Activated CD8-positive, alpha-beta memory T cell treated with anti-CD3 and anti-CD28 coated beads, Interleukin-2, amount 10 ng/mL, durations not matched to agents 7 days and 5 days (primary cell): Measurements from ENCODE around the gene EXOC4. TPM values are rescaled to one million over a fixed set of nuclear protein-coding genes. Genes with fewer than 3 reads are reported as not detected.

Experiments
- ATAC-seq: fragments of 150-1000 bp; cut with Tn5 transposase; one replicate; pipeline ENCODE4 v1.10.0; 2021; ENCODE audit warnings: moderate library complexity
- CTCF ChIA-PET: fragments of 350-600 bp; sonication (Branson Sonifier 250); formaldehyde crosslinking; loops from one replicate; lab custom pipeline; 2021; ENCODE audit warnings: antibody characterized with exemption; lab: Charles Lee
- DNase-seq: peaks from one replicate; pipeline ENCODE4 v3.0.0-alpha.2; 2020
- H3K27ac Mint-ChIP-seq: one replicate; pipeline ENCODE4 v1.8.0; 2021; ENCODE audit warnings: mild to moderate bottlenecking, mixed read lengths
- H3K27me3 Mint-ChIP-seq: one replicate; pipeline ENCODE4 v1.8.0; 2021; ENCODE audit warnings: mixed read lengths
- H3K36me3 Mint-ChIP-seq: one replicate; pipeline ENCODE4 v1.8.0; 2021; ENCODE audit warnings: mild to moderate bottlenecking, mixed read lengths
- H3K4me1 Mint-ChIP-seq: one replicate; pipeline ENCODE4 v1.8.0; 2021; ENCODE audit warnings: mixed read lengths
- H3K4me3 Mint-ChIP-seq: one replicate; pipeline ENCODE4 v1.8.0; 2021; ENCODE audit warnings: mild to moderate bottlenecking, moderate library complexity, mixed read lengths
- H3K9me3 Mint-ChIP-seq: one replicate; pipeline ENCODE4 v1.8.0; 2022; ENCODE audit warnings: low read depth, mixed read lengths
- total RNA-seq, 2 experiments: library from RNA; stranded (reverse); gene quantifications; one replicate each; pipeline ENCODE4 v1.2.3, GENCODE V29; 2021

Gene EXOC4
- total RNA-seq, 2 experiments from 2014 or later = 68.6 to 88.3 TPM

DNA sequence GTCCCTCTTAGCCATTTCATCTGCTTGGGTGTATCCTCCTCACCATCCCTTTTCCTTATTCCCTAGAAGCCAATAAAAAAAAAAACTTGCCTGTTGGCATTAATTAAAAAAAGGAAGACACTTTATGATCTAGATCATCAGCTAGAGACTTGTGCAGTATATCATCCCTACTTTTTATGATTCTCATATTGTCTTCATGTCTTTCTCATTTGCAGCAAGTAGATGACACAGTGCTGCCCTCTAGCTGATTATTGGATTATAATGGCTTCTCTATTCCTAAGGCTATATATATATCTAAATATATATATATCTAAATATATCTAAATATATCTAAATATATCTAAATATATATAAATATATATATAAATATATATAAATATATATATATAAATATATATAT, 601.9 kb downstream of the EXOC4 start:
- H3K4me1 Mint-ChIP-seq = peaks cover 1% of the 10 kb centered on the region
- DNase-seq = no peak

DNA sequence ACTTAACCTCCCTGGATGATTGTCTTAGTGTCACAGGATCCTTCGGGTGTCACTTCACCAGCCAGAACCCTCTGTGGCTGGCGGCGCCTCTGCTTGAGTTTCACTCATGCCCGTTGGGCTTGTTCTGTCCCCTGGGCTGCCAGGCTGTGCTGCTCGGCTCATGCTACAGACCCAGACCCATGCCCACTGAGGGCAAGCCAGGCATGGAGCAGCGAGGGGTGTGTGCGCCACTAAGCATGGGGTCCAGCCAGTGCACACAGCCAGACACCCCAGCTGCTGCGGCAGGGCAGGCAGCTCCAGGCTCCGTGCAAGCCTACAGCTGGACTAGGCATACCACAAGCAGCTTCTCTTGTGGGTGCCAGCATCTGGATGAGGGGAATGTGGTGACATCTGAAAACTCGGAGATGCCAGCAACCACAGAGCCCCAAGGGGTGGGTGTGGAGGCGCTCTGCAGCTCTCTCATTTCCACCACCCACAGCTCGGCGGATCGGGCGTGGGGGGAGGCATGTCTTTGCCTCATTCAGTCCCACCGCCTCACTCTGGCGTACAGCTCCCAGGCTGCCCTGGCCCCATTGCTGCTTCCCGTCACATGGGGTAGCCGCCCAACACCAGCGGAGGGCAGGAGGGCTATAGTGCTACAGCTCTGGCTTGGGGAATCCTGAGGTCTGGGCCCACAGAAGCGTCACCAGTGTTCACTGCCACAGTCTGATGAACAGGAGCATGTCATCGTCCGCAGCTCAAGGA, 604.7 kb downstream of the EXOC4 start:
- no peak for DNase-seq
- ATAC-seq = no peak
- no peaks in the 10 kb centered on the region for H3K9me3 Mint-ChIP-seq
- CTCF ChIA-PET = no interaction called here
- no peaks in the 10 kb centered on the region for H3K36me3 Mint-ChIP-seq
- no peak overlapping the region for H3K27ac Mint-ChIP-seq
- H3K4me1 Mint-ChIP-seq = peaks cover 1% of the 10 kb centered on the region
- H3K4me3 Mint-ChIP-seq = no peak overlapping the region
- no peaks in the 10 kb centered on the region for H3K27me3 Mint-ChIP-seq

More for the DNA sequence above, 601.9 kb downstream of the EXOC4 start:
- Mint-ChIP-seq H3K4me3 (no peak overlapping the region), H3K27me3 (no peaks in the 10 kb centered on the region), H3K36me3 (no peaks in the 10 kb centered on the region), H3K9me3 (no peaks in the 10 kb centered on the region), H3K27ac (no peak overlapping the region)
- CTCF ChIA-PET = interaction anchor here (0.7 to 1.5 kb wide), 5 partner anchors 11 to 286 kb away, joined by 3 to 4 read pairs (median 3); no protein-coding TSS in a partner anchor
- no peak for ATAC-seq

DNA sequence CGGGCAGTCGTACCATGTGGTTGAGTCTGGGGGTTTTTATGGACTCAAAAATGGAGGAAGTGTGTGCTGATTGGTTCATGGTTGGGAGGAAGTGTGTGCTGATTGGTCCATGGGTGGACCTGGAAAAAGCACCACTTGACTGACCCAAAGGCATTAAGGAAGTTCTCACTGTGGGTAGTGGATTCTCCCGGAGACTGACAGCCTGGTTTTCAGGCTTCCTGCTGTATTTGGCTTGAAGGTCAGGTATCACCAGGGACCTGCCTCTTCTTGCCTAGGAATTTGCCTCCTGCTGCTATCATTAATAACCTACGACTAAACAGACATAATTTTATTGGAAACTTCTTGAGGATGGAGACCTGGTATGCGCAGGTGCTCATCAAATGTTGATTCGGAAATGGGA, 605.4 kb downstream of the EXOC4 start:
- H3K4me3 Mint-ChIP-seq = no peak overlapping the region
- H3K4me1 Mint-ChIP-seq = peaks cover 1% of the 10 kb centered on the region
- ATAC-seq (no peak), DNase-seq (no peak)
- no peaks in the 10 kb centered on the region for H3K27me3 Mint-ChIP-seq
- H3K9me3 Mint-ChIP-seq = no peaks in the 10 kb centered on the region
- H3K27ac Mint-ChIP-seq = no peak overlapping the region
- no peaks in the 10 kb centered on the region for H3K36me3 Mint-ChIP-seq
- CTCF ChIA-PET = interaction anchor here (1.4 kb wide), 1 partner anchor 15 kb away, joined by 3 read pairs; no protein-coding TSS in a partner anchor

DNA sequence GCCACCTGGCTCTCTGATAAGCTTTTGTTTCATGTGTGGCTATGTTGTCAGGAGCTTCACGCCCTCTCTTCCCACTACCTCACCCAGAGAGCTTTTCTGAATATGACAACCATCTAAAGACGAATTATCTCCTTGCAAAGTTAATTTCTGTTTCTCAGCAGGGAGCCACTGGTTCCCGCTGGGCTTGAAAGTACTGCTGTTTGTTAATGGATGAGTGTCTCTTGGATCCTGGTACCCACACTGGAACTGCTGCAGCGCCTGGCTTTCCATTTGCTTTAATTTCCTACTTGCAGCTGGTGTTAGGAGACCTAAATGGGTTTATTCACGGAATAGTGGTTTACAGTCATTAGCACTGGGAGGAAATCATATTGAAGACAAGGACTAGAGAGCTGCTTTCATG, 606.4 kb downstream of the EXOC4 start:
- H3K36me3 Mint-ChIP-seq = no peaks in the 10 kb centered on the region
- H3K4me3 Mint-ChIP-seq = no peak overlapping the region
- H3K4me1 Mint-ChIP-seq = no peaks in the 10 kb centered on the region
- no peak overlapping the region for H3K27ac Mint-ChIP-seq
- CTCF ChIA-PET = interaction anchor here (1.4 kb wide), 1 partner anchor 14 kb away, joined by 3 read pairs; no protein-coding TSS in a partner anchor
- DNase-seq = no peak
- H3K9me3 Mint-ChIP-seq = no peaks in the 10 kb centered on the region
- ATAC-seq = no peak
- H3K27me3 Mint-ChIP-seq = no peaks in the 10 kb centered on the region

DNA sequence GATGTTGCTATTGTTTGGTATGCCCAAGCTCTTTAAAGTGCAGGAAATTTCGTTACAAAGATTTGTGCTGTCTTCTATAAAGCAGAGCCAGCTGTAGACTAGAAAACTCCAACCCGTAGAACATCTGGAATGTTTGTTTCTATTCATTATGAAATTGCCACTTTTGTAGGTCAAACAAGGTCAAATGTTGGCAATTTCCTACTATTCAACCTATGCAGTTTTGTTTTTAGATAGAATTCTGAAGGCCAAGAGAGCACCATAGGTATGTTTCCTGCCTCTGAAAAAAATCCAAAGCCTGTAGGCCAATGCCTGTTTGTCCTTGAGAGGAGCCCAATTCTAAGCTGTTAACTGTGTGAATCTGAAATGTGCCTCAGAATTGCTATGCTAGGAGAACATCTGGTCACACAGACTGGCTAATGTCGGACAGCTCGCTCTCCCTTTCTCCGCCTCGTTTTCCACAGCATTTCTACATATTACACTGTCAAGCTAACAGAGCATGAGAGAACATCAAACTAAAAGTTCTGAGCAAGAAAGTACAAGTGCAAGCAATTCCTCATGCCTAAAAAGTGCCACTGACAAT, 607.1 kb downstream of the EXOC4 start:
- no peaks in the 10 kb centered on the region for H3K9me3 Mint-ChIP-seq
- no peaks in the 10 kb centered on the region for H3K36me3 Mint-ChIP-seq
- no peak overlapping the region for H3K27ac Mint-ChIP-seq
- H3K4me3 Mint-ChIP-seq = no peak overlapping the region
- no peak for DNase-seq
- CTCF ChIA-PET = interaction anchor here (1.4 kb wide), 1 partner anchor 14 kb away, joined by 3 read pairs; no protein-coding TSS in a partner anchor
- ATAC-seq = no peak
- no peaks in the 10 kb centered on the region for H3K27me3 Mint-ChIP-seq
- no peaks in the 10 kb centered on the region for H3K4me1 Mint-ChIP-seq

DNA sequence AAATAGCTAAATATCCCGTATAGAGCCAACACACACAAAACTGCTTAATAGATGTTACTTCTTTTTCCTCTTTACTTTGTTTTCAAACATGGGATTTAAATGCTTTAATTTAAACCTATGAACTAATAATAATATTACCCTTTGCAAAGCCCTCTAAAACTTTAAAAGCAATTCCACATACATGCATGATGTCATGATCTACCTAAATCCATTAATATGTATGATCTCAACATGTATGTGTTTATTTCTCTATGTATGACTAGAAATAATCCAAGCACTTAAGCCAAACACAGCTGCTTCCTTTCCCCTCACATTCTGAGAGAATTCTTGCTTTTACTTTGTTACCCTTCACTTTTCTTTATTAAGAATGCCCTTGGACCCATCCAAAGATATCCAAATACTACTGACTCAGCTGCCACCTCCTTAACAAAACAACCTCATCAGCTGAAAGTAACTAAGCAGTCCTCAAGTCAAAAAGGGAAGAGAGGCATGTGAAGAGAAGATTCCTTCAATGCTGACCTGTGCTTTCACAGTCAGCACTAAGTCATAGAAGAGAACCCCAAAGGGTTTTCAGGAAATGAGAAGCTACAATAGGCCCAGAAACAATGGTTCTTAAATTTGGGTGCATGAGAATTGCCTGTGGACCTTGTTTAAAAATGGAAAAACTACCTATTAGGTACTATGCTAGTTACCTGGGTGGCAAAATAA, 607.9 kb downstream of the EXOC4 start:
- no peak for ATAC-seq
- no peaks in the 10 kb centered on the region for H3K27me3 Mint-ChIP-seq
- H3K27ac Mint-ChIP-seq = no peak overlapping the region
- CTCF ChIA-PET = no interaction called here
- no peak for DNase-seq
- H3K36me3 Mint-ChIP-seq = no peaks in the 10 kb centered on the region
- no peaks in the 10 kb centered on the region for H3K9me3 Mint-ChIP-seq
- H3K4me3 Mint-ChIP-seq = no peak overlapping the region
- H3K4me1 Mint-ChIP-seq = no peaks in the 10 kb centered on the region

DNA sequence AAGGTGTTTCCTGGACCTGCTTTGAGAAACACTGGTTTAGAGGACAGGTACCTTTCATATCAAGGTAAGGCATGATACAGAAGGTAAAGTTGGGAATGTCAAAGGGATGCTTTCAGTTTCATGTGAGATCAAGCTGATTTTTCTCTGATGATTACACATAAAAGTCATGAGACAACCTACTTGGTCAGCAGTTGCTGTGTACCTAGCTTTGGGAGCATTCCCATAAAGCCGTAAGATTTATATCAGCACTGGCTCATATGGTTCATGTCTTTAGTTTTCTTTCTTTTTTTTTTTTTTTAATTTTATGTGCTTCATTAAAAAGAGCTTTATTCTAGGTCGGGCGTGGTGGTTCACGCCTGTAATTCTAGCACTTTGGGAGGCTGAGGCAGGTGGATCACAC, 609.0 kb downstream of the EXOC4 start:
- DNase-seq (no peak), ATAC-seq (no peak)
- CTCF ChIA-PET = no interaction called here
- no peaks in the 10 kb centered on the region for H3K4me1 Mint-ChIP-seq
- no peak overlapping the region for H3K27ac Mint-ChIP-seq
- H3K9me3 Mint-ChIP-seq = no peaks in the 10 kb centered on the region
- H3K4me3 Mint-ChIP-seq = no peak overlapping the region
- H3K27me3 Mint-ChIP-seq = no peaks in the 10 kb centered on the region
- H3K36me3 Mint-ChIP-seq = no peaks in the 10 kb centered on the region

DNA sequence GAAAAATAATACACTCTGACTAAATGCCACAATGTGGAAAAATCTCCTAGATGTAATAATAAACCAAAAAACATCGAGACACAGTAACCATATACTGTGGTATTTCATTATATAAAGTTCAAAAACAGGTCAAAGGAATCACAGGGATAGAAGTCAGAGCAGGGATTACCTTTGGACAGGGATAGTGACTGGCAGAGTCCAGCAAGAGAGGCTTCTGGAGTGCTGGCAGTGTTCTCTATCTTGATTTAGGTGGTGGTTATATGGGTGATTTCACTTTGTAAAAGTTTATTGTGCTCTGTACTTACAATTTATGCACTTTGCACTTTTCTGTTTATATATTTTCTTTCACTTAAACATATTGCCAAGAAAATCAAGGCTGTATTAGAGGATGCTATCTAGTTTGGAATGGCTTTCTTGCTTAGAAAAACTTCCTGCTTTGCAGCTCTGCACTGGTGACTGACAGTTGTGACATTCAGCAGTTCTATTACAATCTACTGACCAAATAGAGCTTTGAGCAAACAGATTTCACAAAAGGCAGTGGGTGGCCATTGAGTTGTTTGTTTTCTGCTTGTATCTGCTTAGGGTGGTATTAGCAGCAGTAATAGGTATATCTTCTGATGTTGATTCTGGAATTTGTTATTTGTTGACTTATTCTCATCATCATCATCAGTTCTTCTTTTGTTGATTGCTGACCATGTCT, 610.6 kb downstream of the EXOC4 start:
- Mint-ChIP-seq H3K9me3 (no peaks in the 10 kb centered on the region), H3K36me3 (no peaks in the 10 kb centered on the region), H3K4me3 (no peak overlapping the region), H3K27me3 (no peaks in the 10 kb centered on the region), H3K4me1 (no peaks in the 10 kb centered on the region), H3K27ac (no peak overlapping the region)
- DNase-seq (no peak), ATAC-seq (no peak)
- CTCF ChIA-PET = interaction anchor here (1.0 kb wide), 1 partner anchor 11 kb away, joined by 3 read pairs; no protein-coding TSS in a partner anchor

DNA sequence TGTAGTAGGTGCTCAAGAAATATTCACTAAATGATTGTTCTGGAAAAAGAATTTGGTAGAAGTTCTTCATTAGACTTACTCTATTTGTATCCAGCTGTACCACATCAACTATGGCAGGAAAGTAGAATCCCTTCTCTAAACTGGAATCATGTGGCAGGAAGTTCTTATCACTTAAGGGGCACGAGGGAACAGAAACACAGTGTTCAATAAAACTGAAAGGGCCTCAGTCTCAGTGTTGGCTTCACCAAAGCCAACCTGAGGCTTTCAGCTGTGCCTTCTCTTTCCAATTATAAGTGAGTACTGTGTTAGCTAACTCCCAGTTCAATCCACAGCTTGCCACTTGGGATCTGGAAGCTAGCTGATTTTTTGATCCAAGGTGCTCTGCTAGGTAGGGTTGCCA, 616.7 kb downstream of the EXOC4 start:
- Mint-ChIP-seq H3K4me3 (no peak overlapping the region), H3K9me3 (no peaks in the 10 kb centered on the region), H3K27ac (no peak overlapping the region), H3K27me3 (no peaks in the 10 kb centered on the region), H3K4me1 (peaks cover 16% of the 10 kb centered on the region), H3K36me3 (no peaks in the 10 kb centered on the region)
- CTCF ChIA-PET = no interaction called here
- ATAC-seq (no peak), DNase-seq (no peak)

DNA sequence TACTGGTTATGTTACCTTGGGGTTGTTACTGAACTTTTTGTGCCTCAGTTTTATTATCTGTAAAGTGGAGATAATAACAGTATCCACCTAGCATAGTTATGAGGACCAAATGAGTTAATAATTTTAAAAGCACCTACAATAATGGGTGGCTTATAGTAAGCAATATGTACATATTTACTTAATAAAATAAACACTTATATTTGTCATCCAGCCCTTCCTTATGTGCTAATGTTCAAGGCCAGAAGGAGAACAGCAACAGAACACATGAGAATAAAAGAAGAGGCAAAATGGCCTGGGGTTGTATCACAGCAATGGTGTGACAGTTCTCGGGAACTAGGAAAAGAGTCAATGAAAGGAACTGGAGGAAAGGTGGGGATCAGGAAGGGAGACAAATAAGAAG, 618.9 kb downstream of the EXOC4 start:
- H3K4me3 Mint-ChIP-seq = no peak overlapping the region
- no peak for DNase-seq
- no peak for ATAC-seq
- no peaks in the 10 kb centered on the region for H3K36me3 Mint-ChIP-seq
- no peaks in the 10 kb centered on the region for H3K27me3 Mint-ChIP-seq
- H3K27ac Mint-ChIP-seq = no peak overlapping the region
- H3K9me3 Mint-ChIP-seq = no peaks in the 10 kb centered on the region
- CTCF ChIA-PET = no interaction called here
- H3K4me1 Mint-ChIP-seq = peaks cover 20% of the 10 kb centered on the region

DNA sequence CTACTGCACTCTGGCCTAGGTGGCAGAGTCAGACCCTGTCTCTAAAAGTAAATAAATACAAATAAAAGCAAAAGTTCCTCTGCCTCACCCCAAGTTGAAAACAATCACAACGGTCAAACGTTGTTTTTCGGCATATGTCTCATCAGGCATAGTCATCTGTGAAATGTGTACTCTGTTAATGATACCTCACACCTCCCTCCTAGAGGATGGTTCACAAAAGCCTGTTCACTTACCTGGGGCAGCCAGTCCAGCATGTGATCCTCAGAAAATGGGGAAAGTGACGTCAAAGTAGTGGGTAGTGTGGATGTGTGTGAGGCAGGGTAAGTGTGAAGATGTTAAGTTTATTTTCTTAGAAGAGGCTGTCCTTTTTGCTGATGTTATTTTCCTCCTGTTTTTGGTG, 620.3 kb downstream of the EXOC4 start:
- H3K4me1 Mint-ChIP-seq = peaks cover 20% of the 10 kb centered on the region
- no peaks in the 10 kb centered on the region for H3K27me3 Mint-ChIP-seq
- DNase-seq = no peak
- H3K27ac Mint-ChIP-seq = no peak overlapping the region
- H3K9me3 Mint-ChIP-seq = no peaks in the 10 kb centered on the region
- no peak overlapping the region for H3K4me3 Mint-ChIP-seq
- CTCF ChIA-PET = interaction anchor here (1.2 kb wide), 1 partner anchor 14 kb away, joined by 3 read pairs; no protein-coding TSS in a partner anchor
- no peak for ATAC-seq
- no peaks in the 10 kb centered on the region for H3K36me3 Mint-ChIP-seq

DNA sequence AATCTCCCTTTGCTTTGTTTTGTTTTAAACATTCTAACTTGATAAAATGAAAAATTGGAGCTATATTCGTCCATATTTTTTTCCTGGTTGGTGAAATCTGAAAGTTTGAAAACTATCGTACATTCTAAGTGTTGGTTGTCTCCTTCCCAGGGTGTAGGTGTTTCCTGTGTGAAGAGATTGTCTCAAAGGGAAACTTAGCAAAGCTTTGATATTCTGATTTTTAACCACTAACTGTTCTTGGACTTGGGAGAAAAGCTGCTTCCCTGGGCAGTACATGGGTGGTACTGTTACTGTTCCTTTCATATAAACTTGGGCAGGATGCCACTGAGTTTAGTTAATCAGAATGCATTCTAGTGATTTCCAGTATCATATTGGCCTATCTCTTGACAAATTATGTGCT, 620.8 kb downstream of the EXOC4 start:
- no peak overlapping the region for H3K4me3 Mint-ChIP-seq

DNA sequence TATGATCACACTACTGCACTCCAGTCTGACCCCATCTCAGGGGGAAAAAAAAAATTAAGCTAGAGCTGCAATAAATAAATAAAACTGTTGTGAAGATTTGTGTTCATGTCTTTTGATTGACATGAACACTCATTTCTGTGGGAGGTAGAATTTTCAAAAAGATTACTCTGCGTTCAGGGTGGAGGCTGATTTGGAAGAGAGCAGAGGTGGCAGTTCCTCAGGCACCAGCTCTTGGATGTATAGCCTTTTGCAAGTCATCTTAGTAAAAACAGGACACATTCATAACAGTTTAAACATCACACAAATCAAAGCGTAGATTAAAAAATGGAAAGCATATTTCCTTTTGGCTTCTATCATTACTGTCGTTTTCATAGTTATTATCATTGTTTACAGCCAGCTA, 630.7 kb downstream of the EXOC4 start:
- Mint-ChIP-seq H3K9me3 (no peaks in the 10 kb centered on the region), H3K4me1 (no peaks in the 10 kb centered on the region), H3K27ac (no peak overlapping the region), H3K4me3 (no peak overlapping the region), H3K27me3 (no peaks in the 10 kb centered on the region), H3K36me3 (no peaks in the 10 kb centered on the region)
- DNase-seq (no peak), ATAC-seq (no peak)
- CTCF ChIA-PET = no interaction called here

More for the DNA sequence above, 620.8 kb downstream of the EXOC4 start:
- no peaks in the 10 kb centered on the region for H3K27me3 Mint-ChIP-seq
- H3K9me3 Mint-ChIP-seq = no peaks in the 10 kb centered on the region
- no peak for ATAC-seq
- DNase-seq = no peak
- no peaks in the 10 kb centered on the region for H3K36me3 Mint-ChIP-seq
- H3K4me1 Mint-ChIP-seq = peaks cover 20% of the 10 kb centered on the region
- H3K27ac Mint-ChIP-seq = no peak overlapping the region
- CTCF ChIA-PET = interaction anchor here (1.2 kb wide), 1 partner anchor 14 kb away, joined by 3 read pairs; no protein-coding TSS in a partner anchor
